Stomach smooth muscle (tissue), 2 donors: ENCODE results near the gene APBB2.

ENCODE experiments used
- H3K27ac ChIP-seq: one replicate; pipeline ENCODE4 v1.7.0; 2013; ENCODE audit warnings: mild to moderate bottlenecking, low read length, inconsistent platforms
- H3K27me3 ChIP-seq, 2 donors: one replicate each; pipeline ENCODE4 v1.7.0; 2013; ENCODE audit warnings: low read length in 2 of 2; ENCODE audit not compliant: insufficient read depth in 2 of 2, control insufficient read depth in 1 of 2
- H3K36me3 ChIP-seq, 2 donors: one replicate each; pipeline ENCODE4 v1.7.0; 2013; ENCODE audit warnings: low read length in 2 of 2; ENCODE audit not compliant: control insufficient read depth in 2 of 2, insufficient read depth in 2 of 2
- H3K4me1 ChIP-seq: one replicate; pipeline ENCODE4 v1.7.0; 2013; ENCODE audit warnings: low read length; ENCODE audit not compliant: control insufficient read depth, insufficient read depth
- H3K4me3 ChIP-seq, 2 donors: one replicate each; pipeline ENCODE4 v1.7.0; 2013; ENCODE audit warnings: low read length in 2 of 2
- H3K9ac ChIP-seq, 2 donors: one replicate each; pipeline ENCODE4 v1.7.0; 2013; ENCODE audit warnings: low read length in 2 of 2, mild to moderate bottlenecking in 1 of 2
- H3K9me3 ChIP-seq, 2 donors: one replicate each; pipeline ENCODE4 v1.7.0; 2013; ENCODE audit warnings: low read length in 2 of 2; ENCODE audit not compliant: control insufficient read depth in 2 of 2
- donor health status: healthy.
- donor health status: Pancreatic carcinoma.

Gene APBB2

DNA sequence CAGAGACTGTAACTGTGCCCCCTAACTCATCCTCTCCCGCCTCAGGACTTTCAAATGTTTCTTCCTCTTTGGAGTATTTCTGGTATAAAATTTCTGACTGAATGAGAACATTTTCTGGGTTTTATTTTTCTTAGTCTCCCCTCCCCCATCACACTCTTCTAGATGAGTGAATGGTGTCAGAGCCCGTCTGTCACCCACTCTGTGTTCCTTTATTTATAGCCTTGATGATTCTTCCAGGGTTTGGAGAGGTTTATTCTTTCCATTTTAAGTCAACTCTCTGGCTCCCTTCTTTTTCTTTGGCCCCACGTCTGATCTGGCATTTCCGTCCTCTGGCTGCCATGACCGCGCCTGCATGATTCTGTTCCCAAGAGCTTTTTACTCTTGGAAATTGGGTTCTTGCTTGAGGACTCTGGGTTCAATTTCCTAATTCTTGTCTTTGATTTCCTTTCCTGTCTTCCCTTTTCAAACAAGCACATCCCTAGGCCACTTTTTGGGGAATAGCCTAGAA is 335.7 kb downstream of the APBB2 start:
- no peak overlapping the region for H3K4me3 ChIP-seq
- H3K9ac ChIP-seq: no peak overlapping the region
- no peaks in the 10 kb centered on the region for H3K27me3 ChIP-seq
- peaks cover 3 to 18% of the 10 kb centered on the region in 2 donors for H3K36me3 ChIP-seq
- H3K4me1 ChIP-seq: no peaks in the 10 kb centered on the region
- no peaks in the 10 kb centered on the region for H3K9me3 ChIP-seq
- H3K27ac ChIP-seq: no peak overlapping the region

DNA sequence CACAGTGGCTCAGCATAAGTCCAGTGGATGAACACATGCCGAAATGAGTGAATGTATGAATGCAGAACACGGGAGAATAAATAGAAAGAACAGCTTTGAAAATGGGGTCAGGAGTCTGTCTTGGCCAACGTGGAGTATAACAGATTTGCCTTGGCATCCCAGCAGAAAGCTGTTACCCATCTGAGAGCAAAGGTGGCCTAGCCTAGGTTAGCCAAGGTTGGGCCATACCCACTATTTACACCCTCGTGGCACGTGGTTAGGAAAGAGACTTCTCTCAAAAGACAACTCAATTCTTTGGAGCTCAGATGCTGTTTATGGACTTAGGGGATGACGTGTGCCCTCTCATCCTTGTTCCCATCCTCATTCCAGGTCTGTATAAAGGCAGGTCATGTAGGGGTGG is 337.3 kb downstream of the APBB2 start:
- Histone ChIP-seq H3K9ac (no peak overlapping the region), H3K36me3 (peaks cover 3 to 15% of the 10 kb centered on the region in 2 donors), H3K27me3 (no peaks in the 10 kb centered on the region), H3K9me3 (no peaks in the 10 kb centered on the region), H3K4me1 (no peaks in the 10 kb centered on the region), H3K4me3 (no peak overlapping the region), H3K27ac (no peak overlapping the region)

DNA sequence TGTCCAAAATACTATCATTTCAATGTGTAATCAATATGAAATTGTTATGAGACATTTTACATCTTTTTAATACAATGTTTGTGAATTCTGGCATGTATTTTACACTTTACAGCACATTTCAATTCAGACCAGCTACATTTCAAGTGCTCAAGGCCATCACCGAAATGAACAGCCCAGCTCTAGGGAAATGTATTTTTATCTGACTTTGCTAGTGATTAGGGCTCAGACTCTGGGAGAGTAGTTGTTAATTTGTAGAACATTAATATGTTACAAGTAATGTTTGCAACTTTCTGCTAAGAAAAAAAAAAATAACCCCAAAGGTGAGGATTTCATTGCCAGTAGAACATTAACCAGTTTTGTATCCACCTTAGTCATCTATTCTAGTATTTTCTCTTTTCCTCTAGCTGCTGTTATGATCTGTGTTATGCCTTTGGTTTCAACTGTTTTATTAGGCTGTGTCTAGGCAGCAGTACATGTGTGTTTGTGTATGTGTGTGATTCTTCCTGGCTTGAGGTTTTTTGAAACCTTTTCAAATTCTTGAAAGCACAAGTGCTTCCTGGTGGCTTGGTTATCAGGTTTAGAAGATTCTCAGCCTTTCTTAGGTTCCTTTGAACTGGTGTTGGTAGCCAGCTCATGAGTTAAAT is 338.7 kb downstream of the APBB2 start:
- H3K27ac ChIP-seq: no peak overlapping the region
- H3K4me1 ChIP-seq: no peaks in the 10 kb centered on the region
- no peak overlapping the region for H3K4me3 ChIP-seq
- no peaks in the 10 kb centered on the region for H3K9me3 ChIP-seq
- H3K36me3 ChIP-seq: peaks cover 0 to 11% of the 10 kb centered on the region in 2 donors
- no peaks in the 10 kb centered on the region for H3K27me3 ChIP-seq
- H3K9ac ChIP-seq: no peak overlapping the region

DNA sequence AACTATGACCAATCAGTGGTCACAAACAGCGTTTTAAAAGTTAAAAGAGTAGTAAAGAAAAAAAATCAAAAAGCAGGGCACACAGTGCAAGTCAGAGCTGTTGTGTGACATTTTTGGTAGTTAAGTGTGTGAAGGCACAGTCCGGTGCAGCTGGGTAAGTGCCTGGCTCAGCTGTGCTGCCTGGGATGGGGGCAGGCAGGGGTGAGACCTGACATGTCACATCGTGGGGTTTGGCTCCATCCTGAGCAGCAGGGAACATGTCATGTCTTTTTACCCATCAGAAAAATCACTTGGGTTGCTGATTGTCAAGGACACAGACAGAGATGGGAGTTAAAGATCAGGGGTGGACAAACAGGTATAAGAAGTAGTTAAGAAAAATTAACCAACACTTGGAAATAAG is 339.4 kb downstream of the APBB2 start:
- no peak overlapping the region for H3K27ac ChIP-seq

DNA sequence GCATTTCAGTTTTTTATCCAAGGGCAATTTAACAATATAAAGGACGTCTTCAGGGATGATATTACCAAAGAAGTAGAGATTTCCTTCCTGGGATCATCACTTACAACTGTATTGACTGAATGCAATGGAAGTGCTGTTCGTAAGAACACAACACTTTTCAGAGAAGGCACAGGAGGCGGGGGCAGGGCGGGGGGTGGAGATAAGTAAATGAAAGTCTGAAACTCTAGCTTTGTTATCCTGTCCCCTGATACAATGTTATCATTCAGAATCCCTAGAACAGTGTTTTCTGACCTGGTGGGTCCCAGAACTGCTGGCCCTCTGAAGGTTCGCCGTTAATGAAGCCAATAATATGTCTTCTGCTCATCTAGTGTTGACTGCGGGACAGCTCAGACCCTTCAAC is 340.0 kb downstream of the APBB2 start:
- Histone ChIP-seq H3K4me1 (no peaks in the 10 kb centered on the region), H3K27ac (no peak overlapping the region), H3K9me3 (no peaks in the 10 kb centered on the region), H3K9ac (no peak overlapping the region), H3K36me3 (peaks cover 0 to 7% of the 10 kb centered on the region in 2 donors), H3K27me3 (no peaks in the 10 kb centered on the region), H3K4me3 (no peak overlapping the region)

More for the DNA sequence above, 339.4 kb downstream of the APBB2 start:
- peaks cover 0 to 7% of the 10 kb centered on the region in 2 donors for H3K36me3 ChIP-seq
- H3K27me3 ChIP-seq: no peaks in the 10 kb centered on the region
- no peak overlapping the region for H3K9ac ChIP-seq
- no peaks in the 10 kb centered on the region for H3K4me1 ChIP-seq
- H3K9me3 ChIP-seq: no peaks in the 10 kb centered on the region
- no peak overlapping the region for H3K4me3 ChIP-seq

DNA sequence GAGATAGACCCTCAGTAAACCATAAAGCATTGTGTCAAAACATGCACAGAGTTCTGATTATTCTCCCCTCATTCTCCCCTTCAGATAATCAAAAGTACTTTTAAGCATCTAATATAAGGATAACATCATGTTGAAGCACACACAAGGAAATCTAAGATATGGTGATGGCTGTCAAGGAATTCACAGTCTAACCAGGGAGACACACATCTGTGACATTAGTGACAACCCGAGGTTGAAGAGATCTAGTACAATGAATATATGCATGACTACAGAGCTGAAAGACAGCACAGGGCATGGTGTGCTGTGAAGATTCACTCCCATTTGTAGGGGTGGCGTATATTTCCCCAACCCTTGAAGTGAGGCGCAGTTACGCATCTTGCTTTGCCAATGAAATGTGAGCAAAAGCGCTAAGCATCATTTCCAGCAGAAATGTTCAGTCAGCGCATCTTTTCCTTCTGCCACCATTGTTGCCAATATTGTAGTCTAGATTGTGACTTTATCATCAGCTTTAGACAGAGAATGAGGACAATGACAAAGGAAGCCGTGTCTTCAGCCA is 342.6 kb downstream of the APBB2 start:
- no peak overlapping the region for H3K27ac ChIP-seq
- no peaks in the 10 kb centered on the region for H3K9me3 ChIP-seq
- H3K9ac ChIP-seq: no peak overlapping the region
- no peak overlapping the region for H3K4me3 ChIP-seq
- H3K36me3 ChIP-seq: peaks cover 0 to 3% of the 10 kb centered on the region in 2 donors
- H3K27me3 ChIP-seq: no peaks in the 10 kb centered on the region
- H3K4me1 ChIP-seq: no peaks in the 10 kb centered on the region

DNA sequence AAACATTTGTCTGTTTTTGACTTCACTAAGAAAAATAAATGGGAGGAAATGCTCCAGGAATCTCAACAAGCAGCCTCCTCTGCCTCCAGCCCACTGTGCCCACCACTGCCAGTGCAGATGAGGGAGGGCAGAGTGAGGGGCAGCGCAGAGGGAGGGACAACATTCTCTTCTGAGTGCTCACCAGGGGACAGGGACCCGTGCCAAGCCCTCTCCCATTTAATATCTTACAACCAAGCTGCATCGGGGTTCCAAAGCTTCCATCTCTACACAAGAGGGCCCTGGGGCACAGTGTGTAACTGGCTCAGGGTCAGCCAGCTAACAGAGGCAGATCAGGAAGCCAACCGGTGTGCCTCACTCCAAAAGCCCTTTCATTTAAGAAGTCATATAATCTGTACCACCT is 344.2 kb downstream of the APBB2 start:
- no peak overlapping the region for H3K9ac ChIP-seq
- H3K9me3 ChIP-seq: no peaks in the 10 kb centered on the region
- no peaks in the 10 kb centered on the region for H3K4me1 ChIP-seq
- peaks cover 0 to 3% of the 10 kb centered on the region in 2 donors for H3K36me3 ChIP-seq
- H3K27ac ChIP-seq: no peak overlapping the region
- H3K27me3 ChIP-seq: no peaks in the 10 kb centered on the region
- no peak overlapping the region for H3K4me3 ChIP-seq

DNA sequence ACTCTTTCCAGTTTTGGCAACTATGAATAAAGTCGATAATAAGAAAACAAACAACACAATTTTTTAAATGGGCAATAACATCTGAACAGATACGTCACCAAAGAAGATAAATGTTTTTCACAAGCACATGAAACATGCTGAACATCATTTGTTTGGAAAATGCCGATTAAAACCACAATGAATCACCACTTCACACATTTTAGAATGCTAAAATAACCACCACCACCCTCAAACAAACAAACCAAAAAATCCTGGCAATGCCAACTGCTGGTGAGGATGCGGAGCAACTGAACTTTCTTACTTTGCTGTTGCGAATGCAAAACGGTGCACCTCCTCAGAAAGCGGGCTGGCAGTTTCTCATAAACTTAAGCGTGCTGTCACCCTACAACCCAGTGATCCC is 348.6 kb downstream of the APBB2 start:
- no peak overlapping the region for H3K27ac ChIP-seq
- H3K4me3 ChIP-seq: no peak overlapping the region
- H3K9ac ChIP-seq: no peak overlapping the region
- no peaks in the 10 kb centered on the region for H3K36me3 ChIP-seq
- no peaks in the 10 kb centered on the region for H3K9me3 ChIP-seq
- H3K4me1 ChIP-seq: no peaks in the 10 kb centered on the region
- no peaks in the 10 kb centered on the region for H3K27me3 ChIP-seq

DNA sequence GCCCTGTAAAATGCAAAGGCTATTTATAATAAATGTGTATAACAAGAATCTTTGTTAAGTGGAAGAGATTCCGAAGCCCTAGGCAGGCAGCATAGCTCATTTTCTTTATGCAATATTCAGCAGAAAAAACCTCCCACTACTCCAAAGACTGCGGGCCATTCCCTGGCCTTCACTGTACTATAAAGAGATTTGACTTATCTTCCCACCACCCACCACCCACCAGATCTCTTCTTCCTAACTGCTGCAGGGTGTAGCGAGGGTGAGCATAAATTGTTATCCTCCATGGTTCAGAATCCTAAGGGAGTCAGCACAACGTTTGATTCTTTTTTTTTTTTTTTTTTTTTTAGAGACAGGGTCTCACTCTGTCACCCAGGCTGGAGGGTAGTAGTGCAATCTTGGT is 349.8 kb downstream of the APBB2 start:
- Histone ChIP-seq H3K36me3 (no peaks in the 10 kb centered on the region), H3K9me3 (no peaks in the 10 kb centered on the region), H3K27me3 (no peaks in the 10 kb centered on the region), H3K4me3 (no peak overlapping the region), H3K9ac (no peak overlapping the region), H3K27ac (no peak overlapping the region), H3K4me1 (no peaks in the 10 kb centered on the region)

DNA sequence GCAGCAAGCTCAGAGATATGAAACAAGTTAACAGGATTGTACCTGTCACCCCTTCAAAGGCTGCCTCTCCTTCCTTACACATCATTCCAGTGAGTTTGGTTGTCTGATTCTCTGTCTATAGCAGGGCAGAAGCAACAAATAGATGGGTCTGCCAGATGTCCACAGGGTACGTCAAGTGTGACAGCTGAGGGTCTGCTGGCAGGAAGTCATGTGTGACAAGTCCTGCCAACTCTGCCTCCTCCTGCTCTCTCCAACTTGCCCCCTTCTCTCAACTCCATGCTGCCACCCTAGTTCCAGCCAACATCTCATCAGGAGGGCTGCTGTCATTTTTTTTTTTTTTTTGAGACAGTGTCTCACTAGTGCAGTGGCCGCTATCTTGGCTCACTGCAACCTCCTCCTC is 355.4 kb downstream of the APBB2 start:
- Histone ChIP-seq H3K9ac (no peak overlapping the region), H3K4me3 (no peak overlapping the region), H3K4me1 (peaks cover 6% of the 10 kb centered on the region), H3K27me3 (no peaks in the 10 kb centered on the region), H3K27ac (no peak overlapping the region), H3K9me3 (no peaks in the 10 kb centered on the region), H3K36me3 (no peaks in the 10 kb centered on the region)

DNA sequence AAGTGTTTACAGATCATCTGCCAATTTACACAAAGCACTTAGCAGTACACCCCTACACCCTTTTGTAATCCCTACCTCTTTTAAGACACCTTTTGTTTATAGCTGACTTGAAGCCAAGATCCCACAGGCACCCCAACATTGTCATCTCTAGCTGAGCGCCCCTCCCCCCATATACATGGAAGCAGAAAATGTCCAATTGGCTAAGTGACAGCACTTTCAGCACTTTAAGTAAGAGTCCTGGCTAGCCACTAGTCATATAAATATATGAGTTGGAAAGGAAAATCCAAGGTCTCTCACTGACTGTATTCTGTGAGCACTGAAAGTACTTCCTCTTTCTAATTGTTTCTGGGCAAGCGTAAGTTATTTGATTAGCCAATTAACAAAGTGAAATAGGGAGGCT is 356.4 kb downstream of the APBB2 start:
- Histone ChIP-seq H3K4me3 (no peak overlapping the region), H3K4me1 (peaks cover 6% of the 10 kb centered on the region), H3K9me3 (no peaks in the 10 kb centered on the region), H3K27ac (no peak overlapping the region), H3K36me3 (peaks cover 0 to 2% of the 10 kb centered on the region in 2 donors), H3K9ac (no peak overlapping the region), H3K27me3 (no peaks in the 10 kb centered on the region)
